ENCODE data around the gene MED29. TPM values are rescaled to one million over a fixed set of nuclear protein-coding genes. Genes with fewer than 3 reads are reported as not detected.

Gene MED29
- total RNA-seq, 1 experiment from 2014 or later, result 32.0 TPM

DNA sequence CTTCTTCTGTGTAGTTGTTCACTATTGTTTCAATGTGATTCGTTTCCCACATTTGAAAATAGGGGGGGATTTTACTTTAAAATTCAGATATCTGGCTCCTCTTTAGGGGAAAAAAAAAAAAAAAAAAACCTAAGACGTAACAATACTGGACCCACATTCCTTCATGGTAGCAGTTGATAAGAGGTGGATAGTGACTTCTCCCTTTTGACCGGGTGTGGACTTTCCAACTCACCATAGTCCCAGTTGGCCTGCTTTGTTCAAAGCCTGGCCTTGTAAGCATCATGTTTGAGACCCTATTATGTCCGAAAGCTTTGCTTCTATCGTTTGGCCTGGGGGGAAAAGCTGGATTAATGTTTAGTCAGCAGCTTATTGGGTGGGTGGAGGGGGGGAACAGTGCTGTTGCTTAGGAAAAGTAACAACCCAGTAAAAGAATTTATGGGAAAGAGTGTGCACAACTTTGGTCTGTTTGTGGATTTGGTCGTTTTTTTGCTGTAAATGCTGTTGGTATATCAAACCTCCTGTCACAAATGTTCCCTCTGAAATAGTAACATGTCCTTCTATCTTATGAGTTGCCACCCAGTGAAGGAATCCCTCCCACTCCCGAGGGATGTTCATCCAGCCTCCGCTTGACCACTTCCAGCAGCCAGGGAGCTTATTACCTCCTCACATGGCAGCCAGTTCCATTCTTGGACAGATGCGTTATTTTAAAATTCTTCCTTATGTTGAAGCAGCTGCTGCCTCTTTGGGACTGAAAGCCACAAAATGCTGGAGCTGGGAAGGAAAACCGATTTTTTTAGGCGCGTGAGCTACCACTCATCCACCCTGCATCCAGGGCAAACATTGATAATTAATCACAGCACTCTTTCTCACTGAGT lies 38.6 kb upstream of the MED29 start:
- no peaks in the 10 kb centered on the region for H3K9me2 ChIP-seq (ENCODE audit: insufficient read depth)
- H3K9me3 ChIP-seq (ENCODE audit: control insufficient read depth in 1 of 2, insufficient read depth in 1 of 2, low read depth in 1 of 2, low read length in 2 of 2), result no peaks in the 10 kb centered on the region
- intact Hi-C loops (cut with micrococcal nuclease), result no loop called here
- H3K79me2 ChIP-seq (ENCODE audit: insufficient read depth, low read length), result peaks cover 52% of the 10 kb centered on the region
- TF ChIP-seq, protein P1, sequence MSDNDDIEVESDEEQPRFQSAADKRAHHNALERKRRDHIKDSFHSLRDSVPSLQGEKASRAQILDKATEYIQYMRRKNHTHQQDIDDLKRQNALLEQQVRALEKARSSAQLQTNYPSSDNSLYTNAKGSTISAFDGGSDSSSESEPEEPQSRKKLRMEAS (IDR thresholded peaks at IDR 0.05), result no peak
- TF ChIP-seq ZNF274 (IDR thresholded peaks at IDR 0.05; ENCODE audit: low read depth, low read length), result no peak
- no peak for TF ChIP-seq ZFX (IDR thresholded peaks at IDR 0.05)
- no peak for TF ChIP-seq SP1 (IDR thresholded peaks at IDR 0.05; ENCODE audit: low read depth)
- TF ChIP-seq, protein P2, sequence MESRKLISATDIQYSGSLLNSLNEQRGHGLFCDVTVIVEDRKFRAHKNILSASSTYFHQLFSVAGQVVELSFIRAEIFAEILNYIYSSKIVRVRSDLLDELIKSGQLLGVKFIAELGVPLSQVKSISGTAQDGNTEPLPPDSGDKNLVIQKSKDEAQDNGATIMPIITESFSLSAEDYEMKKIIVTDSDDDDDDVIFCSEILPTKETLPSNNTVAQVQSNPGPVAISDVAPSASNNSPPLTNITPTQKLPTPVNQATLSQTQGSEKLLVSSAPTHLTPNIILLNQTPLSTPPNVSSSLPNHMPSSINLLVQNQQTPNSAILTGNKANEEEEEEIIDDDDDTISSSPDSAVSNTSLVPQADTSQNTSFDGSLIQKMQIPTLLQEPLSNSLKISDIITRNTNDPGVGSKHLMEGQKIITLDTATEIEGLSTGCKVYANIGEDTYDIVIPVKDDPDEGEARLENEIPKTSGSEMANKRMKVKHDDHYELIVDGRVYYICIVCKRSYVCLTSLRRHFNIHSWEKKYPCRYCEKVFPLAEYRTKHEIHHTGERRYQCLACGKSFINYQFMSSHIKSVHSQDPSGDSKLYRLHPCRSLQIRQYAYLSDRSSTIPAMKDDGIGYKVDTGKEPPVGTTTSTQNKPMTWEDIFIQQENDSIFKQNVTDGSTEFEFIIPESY (IDR thresholded peaks at IDR 0.05; ENCODE audit: extremely low read depth, insufficient replicate concordance, low read length), result no peak
- no peak for TF ChIP-seq POLR2AphosphoS5 (IDR thresholded peaks at IDR 0.05; ENCODE audit: low read depth, low read length)
- TF ChIP-seq YY1 (IDR thresholded peaks at IDR 0.05; ENCODE audit: extremely low read depth, insufficient replicate concordance, low read depth, low read length), result no peak
- TF ChIP-seq CEBPB (IDR thresholded peaks at IDR 0.05; ENCODE audit: low read depth), result no peak
- TF ChIP-seq TCF7L2 (IDR thresholded peaks at IDR 0.05; ENCODE audit: borderline replicate concordance, extremely low read depth, insufficient read depth, insufficient read length), result no peak
- no peak for TF ChIP-seq SRF (IDR thresholded peaks at IDR 0.05; ENCODE audit: low read depth)
- TF ChIP-seq, protein P3, sequence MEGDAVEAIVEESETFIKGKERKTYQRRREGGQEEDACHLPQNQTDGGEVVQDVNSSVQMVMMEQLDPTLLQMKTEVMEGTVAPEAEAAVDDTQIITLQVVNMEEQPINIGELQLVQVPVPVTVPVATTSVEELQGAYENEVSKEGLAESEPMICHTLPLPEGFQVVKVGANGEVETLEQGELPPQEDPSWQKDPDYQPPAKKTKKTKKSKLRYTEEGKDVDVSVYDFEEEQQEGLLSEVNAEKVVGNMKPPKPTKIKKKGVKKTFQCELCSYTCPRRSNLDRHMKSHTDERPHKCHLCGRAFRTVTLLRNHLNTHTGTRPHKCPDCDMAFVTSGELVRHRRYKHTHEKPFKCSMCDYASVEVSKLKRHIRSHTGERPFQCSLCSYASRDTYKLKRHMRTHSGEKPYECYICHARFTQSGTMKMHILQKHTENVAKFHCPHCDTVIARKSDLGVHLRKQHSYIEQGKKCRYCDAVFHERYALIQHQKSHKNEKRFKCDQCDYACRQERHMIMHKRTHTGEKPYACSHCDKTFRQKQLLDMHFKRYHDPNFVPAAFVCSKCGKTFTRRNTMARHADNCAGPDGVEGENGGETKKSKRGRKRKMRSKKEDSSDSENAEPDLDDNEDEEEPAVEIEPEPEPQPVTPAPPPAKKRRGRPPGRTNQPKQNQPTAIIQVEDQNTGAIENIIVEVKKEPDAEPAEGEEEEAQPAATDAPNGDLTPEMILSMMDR (IDR thresholded peaks at IDR 0.05 in 2 of 3, conservative IDR thresholded peaks at IDR 0.05 in 1 of 3; ENCODE audit: borderline replicate concordance in 1 of 3, insufficient read depth in 1 of 3, low read depth in 2 of 3, low read length in 2 of 3), result no peak
- TF ChIP-seq, protein P4, sequence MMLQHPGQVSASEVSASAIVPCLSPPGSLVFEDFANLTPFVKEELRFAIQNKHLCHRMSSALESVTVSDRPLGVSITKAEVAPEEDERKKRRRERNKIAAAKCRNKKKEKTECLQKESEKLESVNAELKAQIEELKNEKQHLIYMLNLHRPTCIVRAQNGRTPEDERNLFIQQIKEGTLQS (IDR thresholded peaks at IDR 0.05), result no peak
- peaks cover under 1% of the 10 kb centered on the region; the same call in 1 of the 2 replicates for H4K20me1 ChIP-seq (ENCODE audit: insufficient read depth)
- ChIA-PET CTCF (no interaction called here), RAD21 (ENCODE audit: low non-redundant PET in 1 of 2, low total read pairs in 2 of 2, uncharacterized antibody in 2 of 2, unreplicated experiment in 2 of 2) (no interaction called here), POLR2A (no interaction called here)
- no peaks in the 10 kb centered on the region for H3K27me3 ChIP-seq (ENCODE audit: insufficient read depth, low read length)
- no peak for ATAC-seq
- no peak for DNase-seq (ENCODE audit: low read depth, low spot score)
- H3K27ac ChIP-seq (ENCODE audit: low read depth, low read length), result no peak overlapping the region
- BruUV-seq (replicated peaks), result no TSS peak
- no peak overlapping the region for H3K4me2 ChIP-seq (ENCODE audit: low read length)
- H3K36me3 ChIP-seq (ENCODE audit: control insufficient read depth in 1 of 2, insufficient read depth in 2 of 2, low read length in 2 of 2), result peaks cover 43 to 63% of the 10 kb centered on the region in 2 experiments; a peak in 3 of 4 replicates
- H3K4me1 ChIP-seq (ENCODE audit: control insufficient read depth in 1 of 2, insufficient read depth in 2 of 2, low read length in 2 of 2), result no peaks in the 10 kb centered on the region
- no peak overlapping the region for H3K4me3 ChIP-seq (replicated peaks in 1 of 2; ENCODE audit: low read depth in 1 of 2, low read length in 2 of 2)
- H3K9ac ChIP-seq (ENCODE audit: low read length), result no peak overlapping the region
- H2AFZ ChIP-seq (ENCODE audit: low read depth, low read length, poor library complexity, severe bottlenecking), result no peak overlapping the region
